Loucy (cell line): ENCODE results near the gene PROK1.

Experiments used
- H2AFZ ChIP-seq: fragments of 200-600 bp; sonication (generic); 2 replicates; pipeline ENCODE4 v1.6.0; 2016; ENCODE audit warnings: antibody characterized with exemption, mild to moderate bottlenecking, low read length, moderate library complexity
- H3F3A ChIP-seq: fragments of 200-600 bp; 2 replicates; pipeline ENCODE4 v1.6.0; 2016; ENCODE audit warnings: antibody characterized with exemption, low read depth, mild to moderate bottlenecking
- H3K27me3 ChIP-seq: fragments of 200-600 bp; sonication (generic); 2 replicates; pipeline ENCODE4 v1.6.1; 2014; ENCODE audit warnings: low read length, mild to moderate bottlenecking; ENCODE audit not compliant: insufficient read depth, poor library complexity, severe bottlenecking
- H3K36me3 ChIP-seq: fragments of 200-600 bp; sonication (generic); 2 replicates; pipeline ENCODE4 v1.6.1; 2016; ENCODE audit warnings: low read length; ENCODE audit not compliant: insufficient read depth
- H3K4me1 ChIP-seq: fragments of 200-600 bp; sonication (generic); 2 replicates; pipeline ENCODE4 v1.5.1; 2014; ENCODE audit warnings: low read length, mild to moderate bottlenecking; ENCODE audit not compliant: insufficient read depth, poor library complexity, severe bottlenecking
- H3K4me2 ChIP-seq: fragments of 200-600 bp; sonication (generic); 2 replicates; pipeline ENCODE4 v1.6.0; 2014; ENCODE audit warnings: antibody characterized with exemption, low read length, low read depth, mild to moderate bottlenecking; ENCODE audit not compliant: poor library complexity, severe bottlenecking
- H3K4me3 ChIP-seq: fragments of 200-600 bp; sonication (generic); 2 replicates; pipeline ENCODE4 v1.5.1; 2014; ENCODE audit warnings: low read length, mild to moderate bottlenecking, mixed read lengths; ENCODE audit not compliant: poor library complexity, severe bottlenecking
- H3K79me2 ChIP-seq: fragments of 200-600 bp; sonication (generic); 2 replicates; pipeline ENCODE4 v1.6.1; 2014; ENCODE audit warnings: low read length; ENCODE audit not compliant: insufficient read depth
- H3K9ac ChIP-seq: fragments of 200-600 bp; sonication (generic); 2 replicates; pipeline ENCODE4 v1.6.0; 2014; ENCODE audit warnings: mild to moderate bottlenecking, low read depth, low read length, moderate library complexity; ENCODE audit not compliant: poor library complexity, severe bottlenecking
- H3K9me2 ChIP-seq: fragments of 200-600 bp; sonication (generic); replicated peaks from 2 replicates; pipeline ENCODE4 v1.6.1; 2016; ENCODE audit warnings: low read depth, low read length, mixed read lengths
- H3K9me3 ChIP-seq: fragments of 200-600 bp; sonication (generic); 2 replicates; pipeline ENCODE4 v1.6.1; 2014; ENCODE audit warnings: mild to moderate bottlenecking, antibody characterized with exemption, low read length, low read depth; ENCODE audit not compliant: insufficient read depth
- H4K20me1 ChIP-seq: fragments of 200-600 bp; sonication (generic); 2 replicates; pipeline ENCODE4 v1.6.0; 2014; ENCODE audit warnings: antibody characterized with exemption, low read length, mild to moderate bottlenecking; ENCODE audit not compliant: insufficient read depth, poor library complexity, severe bottlenecking
- EZH2phosphoT487 ChIP-seq: fragments of 200-600 bp; IDR thresholded peaks from 2 replicates; pipeline ENCODE4 v1.6.1; 2018; ENCODE audit warnings: antibody characterized with exemption, mild to moderate bottlenecking, moderate library complexity, borderline replicate concordance
- TF ChIP-seq, protein P1 (sequence below): fragments of 200-600 bp; sonication (generic); conservative IDR thresholded peaks from 2 replicates; pipeline ENCODE4 v1.5.1; 2014; ENCODE audit warnings: mild to moderate bottlenecking, antibody characterized with exemption, low read length

PROK1 gene

DNA sequence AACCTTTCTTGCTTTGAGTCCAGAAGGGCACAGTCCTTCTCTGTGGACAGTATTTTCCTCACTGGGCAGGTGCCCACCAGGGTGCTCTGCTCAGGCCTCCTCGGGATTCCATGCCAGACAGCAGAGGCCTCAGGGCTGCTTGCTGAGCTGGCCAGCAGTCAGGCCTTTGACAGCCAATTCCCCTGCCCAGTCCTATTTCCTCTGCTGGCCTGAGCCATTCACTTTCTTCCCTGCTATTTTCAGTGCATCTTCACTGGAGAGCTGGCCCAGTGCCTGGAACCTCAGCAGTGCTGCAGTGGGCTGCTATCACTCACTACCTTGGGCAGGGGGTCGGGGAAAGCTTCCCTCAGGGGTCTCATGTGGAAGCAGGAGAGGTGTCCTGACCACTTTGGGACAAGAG lies 34.8 kb downstream of the PROK1 start:
- Histone ChIP-seq H3K4me1 (peaks cover 10% of the 10 kb centered on the region), H3F3A (no peaks in the 10 kb centered on the region), H3K9me3 (no peaks in the 10 kb centered on the region), H3K4me3 (no peak overlapping the region), H3K27me3 (no peaks in the 10 kb centered on the region), H4K20me1 (no peaks in the 10 kb centered on the region), H3K4me2 (no peak overlapping the region), H2AFZ (no peak overlapping the region), H3K9me2 (no peaks in the 10 kb centered on the region), H3K9ac (no peak overlapping the region), H3K36me3 (no peaks in the 10 kb centered on the region), H3K79me2 (no peaks in the 10 kb centered on the region)
- TF ChIP-seq, protein P1, sequence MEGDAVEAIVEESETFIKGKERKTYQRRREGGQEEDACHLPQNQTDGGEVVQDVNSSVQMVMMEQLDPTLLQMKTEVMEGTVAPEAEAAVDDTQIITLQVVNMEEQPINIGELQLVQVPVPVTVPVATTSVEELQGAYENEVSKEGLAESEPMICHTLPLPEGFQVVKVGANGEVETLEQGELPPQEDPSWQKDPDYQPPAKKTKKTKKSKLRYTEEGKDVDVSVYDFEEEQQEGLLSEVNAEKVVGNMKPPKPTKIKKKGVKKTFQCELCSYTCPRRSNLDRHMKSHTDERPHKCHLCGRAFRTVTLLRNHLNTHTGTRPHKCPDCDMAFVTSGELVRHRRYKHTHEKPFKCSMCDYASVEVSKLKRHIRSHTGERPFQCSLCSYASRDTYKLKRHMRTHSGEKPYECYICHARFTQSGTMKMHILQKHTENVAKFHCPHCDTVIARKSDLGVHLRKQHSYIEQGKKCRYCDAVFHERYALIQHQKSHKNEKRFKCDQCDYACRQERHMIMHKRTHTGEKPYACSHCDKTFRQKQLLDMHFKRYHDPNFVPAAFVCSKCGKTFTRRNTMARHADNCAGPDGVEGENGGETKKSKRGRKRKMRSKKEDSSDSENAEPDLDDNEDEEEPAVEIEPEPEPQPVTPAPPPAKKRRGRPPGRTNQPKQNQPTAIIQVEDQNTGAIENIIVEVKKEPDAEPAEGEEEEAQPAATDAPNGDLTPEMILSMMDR = no peak
- no peak for TF ChIP-seq EZH2phosphoT487

DNA sequence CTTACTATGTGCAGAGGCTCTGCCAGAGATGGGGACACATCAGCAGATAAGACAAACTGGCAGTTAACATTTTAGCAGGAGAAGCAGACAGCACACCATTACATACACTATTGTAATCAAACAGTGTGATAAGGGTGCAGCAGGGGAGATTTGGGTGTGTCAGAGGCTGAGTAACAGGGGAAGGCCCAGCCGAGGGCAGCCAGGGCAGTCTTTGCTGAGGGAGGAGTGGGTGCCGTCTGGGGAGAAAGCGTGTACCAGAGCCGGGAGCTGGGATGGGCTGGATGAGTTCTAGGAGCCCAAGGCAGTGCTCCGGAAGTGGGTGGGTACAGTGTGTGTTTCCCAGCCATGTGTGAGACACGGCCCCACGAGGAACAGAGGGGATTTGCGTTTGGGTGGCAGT lies 36.8 kb downstream of the PROK1 start:
- TF ChIP-seq, protein P1 = no peak
- no peak for TF ChIP-seq EZH2phosphoT487
- H3K9me2 ChIP-seq = no peaks in the 10 kb centered on the region
- no peak overlapping the region for H2AFZ ChIP-seq
- H3K4me2 ChIP-seq = no peak overlapping the region
- H3F3A ChIP-seq = no peaks in the 10 kb centered on the region
- H3K79me2 ChIP-seq = no peaks in the 10 kb centered on the region
- no peaks in the 10 kb centered on the region for H3K9me3 ChIP-seq
- no peaks in the 10 kb centered on the region for H3K27me3 ChIP-seq
- H3K9ac ChIP-seq = no peak overlapping the region
- H3K4me3 ChIP-seq = no peak overlapping the region
- H4K20me1 ChIP-seq = no peaks in the 10 kb centered on the region
- H3K4me1 ChIP-seq = peaks cover 12% of the 10 kb centered on the region
- no peaks in the 10 kb centered on the region for H3K36me3 ChIP-seq

DNA sequence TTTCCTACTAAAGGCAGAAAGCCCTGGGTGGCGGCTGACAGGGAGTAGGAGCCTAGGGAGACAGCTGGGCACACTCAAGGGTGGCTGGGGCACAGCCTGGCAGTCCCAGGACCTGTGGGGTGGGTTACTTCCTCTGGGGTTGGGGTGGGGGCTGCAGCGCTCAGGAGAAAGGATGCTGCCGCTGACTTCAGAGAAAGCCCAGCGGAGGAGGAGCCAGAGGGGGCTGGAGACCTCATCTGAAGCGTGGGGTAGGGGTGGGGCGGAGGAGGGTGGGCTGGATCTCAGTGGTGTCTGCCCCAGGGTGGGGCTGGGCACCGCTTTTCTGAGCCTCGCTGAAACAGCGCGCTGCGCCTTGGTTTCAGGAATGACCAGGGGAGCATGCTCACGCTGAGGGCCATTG lies 37.2 kb downstream of the PROK1 start:
- Histone ChIP-seq H3K4me3 (no peak overlapping the region), H3K27me3 (no peaks in the 10 kb centered on the region), H3K9me2 (no peaks in the 10 kb centered on the region), H3K36me3 (no peaks in the 10 kb centered on the region), H3K4me1 (peaks cover 12% of the 10 kb centered on the region), H2AFZ (no peak overlapping the region), H3K9me3 (no peaks in the 10 kb centered on the region), H3K9ac (no peak overlapping the region), H3K79me2 (no peaks in the 10 kb centered on the region), H3F3A (no peaks in the 10 kb centered on the region), H4K20me1 (no peaks in the 10 kb centered on the region), H3K4me2 (no peak overlapping the region)
- TF ChIP-seq, protein P1 = no peak
- no peak for TF ChIP-seq EZH2phosphoT487
